HepG2 (cell line): ENCODE measurements around the gene TMEM253. TPM values are rescaled to one million over a fixed set of nuclear protein-coding genes. Genes with fewer than 3 reads are reported as not detected.

Experiments
- ATAC-seq: fragments of 200-7000 bp; cut with Tn5 transposase; 3 replicates; pipeline ENCODE4 v1.9.1; 2020; ENCODE audit warnings: mild to moderate bottlenecking, moderate library complexity
- BruUV-seq: library from RNA; stranded (reverse); fragments of 400-500 nt; replicated peaks from 2 replicates; lab custom pipeline; 2021; lab: Mats Ljungman, UMichigan
- CTCF ChIA-PET: fragments of 300-600 bp; formaldehyde crosslinking; extraction: SDS; loops from one replicate; lab custom pipeline; 2021; ENCODE audit warnings: low total read pairs, inconsistent platforms, low intra/inter-chr PET ratio; lab: Yijun Ruan, JAX
- POLR2A ChIA-PET: fragments of 350-600 bp; sonication (Branson Sonifier 250); formaldehyde crosslinking; loops from one replicate; lab custom pipeline; 2020; ENCODE audit warnings: antibody characterized with exemption, inconsistent platforms; lab: Yijun Ruan, JAX
- DNase-seq: peaks from one replicate; pipeline ENCODE4 v3.0.0-alpha.2; 2015; ENCODE audit warnings: low spot score
- FAIRE-seq: peaks from 3 replicates; lab custom pipeline; 2011; peaks lifted over from hg19 to GRCh38; lab: Jason Lieb, UNC
- H2AFZ ChIP-seq: one replicate; pipeline ENCODE4 v1.6.1; 2011; ENCODE audit warnings: low read length, inconsistent platforms
- H3K27ac ChIP-seq: fragments of 300-600 bp; 3 replicates; pipeline ENCODE4 v1.8.0; 2011; ENCODE audit warnings: mixed run types, mild to moderate bottlenecking, mixed read lengths, low read length, inconsistent platforms; ENCODE audit not compliant: insufficient read depth; ENCODE audit errors: extremely low read length
- H3K27me3 ChIP-seq, 2 experiments: fragments of 200-600 bp in 1 of 2; 2 replicates in 1 of 2; 3 replicates in 1 of 2; pipeline versions ENCODE4 v1.6.0 to v1.8.0; 2011; ENCODE audit warnings: low read length in 2 of 2, mild to moderate bottlenecking in 2 of 2, moderate library complexity in 2 of 2, inconsistent platforms in 1 of 2; ENCODE audit not compliant: insufficient read depth in 2 of 2, control insufficient read depth in 1 of 2
- H3K36me3 ChIP-seq, 2 experiments: fragments of 200-600 bp in 1 of 2; replicated peaks in 1 of 2; 2 replicates in 1 of 2; 3 replicates in 1 of 2; pipeline versions ENCODE4 v1.5.1 to v1.8.0; 2011; ENCODE audit warnings: low read length in 2 of 2, inconsistent platforms in 1 of 2; ENCODE audit not compliant: insufficient read depth in 2 of 2, control insufficient read depth in 1 of 2
- H3K4me1 ChIP-seq: 2 replicates; pipeline ENCODE4 v1.5.1; 2012; ENCODE audit warnings: low read length, inconsistent platforms; ENCODE audit not compliant: insufficient read depth
- H3K4me2 ChIP-seq: 2 replicates; pipeline ENCODE4 v1.6.0; 2011; ENCODE audit warnings: low read depth, low read length, inconsistent platforms
- H3K4me3 ChIP-seq, 3 experiments: fragments of 200-600 bp in 1 of 3; sonication (generic), shearing (Covaris generic) in 1 of 3; replicated peaks in 1 of 3; 2 replicates each; pipeline ENCODE4 v1.5.1; 2011 to 2016; ENCODE audit warnings: low read length in 3 of 3, inconsistent platforms in 2 of 3, low read depth in 2 of 3, mild to moderate bottlenecking in 2 of 3, control low read depth in 1 of 3, mixed read lengths in 1 of 3; ENCODE audit not compliant: insufficient read depth in 1 of 3
- H3K79me2 ChIP-seq: one replicate; pipeline ENCODE4 v1.6.1; 2011; ENCODE audit warnings: low read length, inconsistent platforms; ENCODE audit not compliant: insufficient read depth
- H3K9ac ChIP-seq: 2 replicates; pipeline ENCODE4 v1.6.0; 2011; ENCODE audit warnings: mild to moderate bottlenecking, low read depth, low read length, inconsistent platforms; ENCODE audit not compliant: insufficient read depth
- H3K9me3 ChIP-seq: 2 replicates; pipeline ENCODE4 v1.5.1; 2012; ENCODE audit warnings: mild to moderate bottlenecking, low read length
- H4K20me1 ChIP-seq: 2 replicates; pipeline ENCODE4 v1.6.0; 2011; ENCODE audit warnings: inconsistent platforms, mild to moderate bottlenecking, low read length, moderate library complexity; ENCODE audit not compliant: insufficient read depth
- ATAD3A ChIP-seq: sonication (generic); formaldehyde crosslinking; IDR thresholded peaks from 2 replicates; pipeline ENCODE4 v1.4.0; 2020; ENCODE audit warnings: missing genetic modification reagents
- ATM ChIP-seq: fragments of 450-650 bp; IDR thresholded peaks from 2 replicates; pipeline ENCODE4 v1.7.1; 2017; ENCODE audit warnings: mild to moderate bottlenecking, borderline replicate concordance
- FOXC1 ChIP-seq: sonication (generic); formaldehyde crosslinking; IDR thresholded peaks from 2 replicates; pipeline ENCODE4 v1.8.0; 2022; ENCODE audit warnings: mild to moderate bottlenecking, missing genetic modification reagents, borderline replicate concordance
- FOXK2 ChIP-seq: fragments of 450-650 bp; IDR thresholded peaks from 2 replicates; pipeline ENCODE4 v1.6.1; 2016
- HMGA1 ChIP-seq: sonication (generic); formaldehyde crosslinking; conservative IDR thresholded peaks from 2 replicates; pipeline ENCODE4 v1.4.0; 2020; ENCODE audit warnings: missing genetic modification reagents
- RARA ChIP-seq: IDR thresholded peaks from 2 replicates; pipeline ENCODE4 v1.6.1; 2016; ENCODE audit warnings: missing genetic modification reagents, missing compliant biosample characterization
- ZNF318 ChIP-seq: sonication (generic); formaldehyde crosslinking; IDR thresholded peaks from 2 replicates; pipeline ENCODE4 v1.4.0; 2020; ENCODE audit warnings: mild to moderate bottlenecking, missing genetic modification reagents
- ZNF33B ChIP-seq: sonication (generic); formaldehyde crosslinking; IDR thresholded peaks from 2 replicates; pipeline ENCODE4 v1.5.1; 2020; ENCODE audit warnings: mild to moderate bottlenecking, missing genetic modification reagents
- ZNF788 ChIP-seq: sonication (generic); formaldehyde crosslinking; IDR thresholded peaks from 2 replicates; pipeline ENCODE4 v1.5.0; 2020; ENCODE audit warnings: mild to moderate bottlenecking, missing genetic modification reagents, borderline replicate concordance
- ZNF816 ChIP-seq: sonication (generic); formaldehyde crosslinking; IDR thresholded peaks from 2 replicates; pipeline ENCODE4 v1.8.0; 2022; ENCODE audit warnings: missing genetic modification reagents, mild to moderate bottlenecking, borderline replicate concordance
- WGBS: methylation state at CpG from one replicate; pipeline ENCODE4 v1.1.6; 2017; ENCODE audit warnings: low lambda C conversion rate; 5-methylcytosine and 5-hydroxymethylcytosine counted together
- in situ Hi-C: cut with HindIII; loops from 2 replicates; pipeline ENCODE4 v1.10.0; 2017; ENCODE audit warnings: low pct_unique_long_range_greater_than_20kb; ENCODE audit not compliant: extremely low pct_ligation_motif_present
- intact Hi-C: fragments of 100-400 bp; cut with micrococcal nuclease; formaldehyde crosslinking; loops from one replicate; pipeline ENCODE4 v1.10.0; 2022; ENCODE audit not compliant: unreplicated experiment
- polyA plus RNA-seq, 8 experiments: library from polyadenylated mRNA; depleted of rRNA in 3 of 8; stranded (reverse) in 7 of 8; unstranded in 1 of 8; fragments of >200 nt; fragmentation: Illumina TruSeq in 4 of 8; extraction: Trizol in 4 of 8; gene quantifications; 2 replicates each; pipeline versions ENCODE4 v1.2.1 to v1.2.3, GENCODE V29; 2011 to 2016; ENCODE audit warnings: low read depth in 4 of 8, missing spikeins in 1 of 8, mixed read lengths in 1 of 8; ENCODE audit not compliant: insufficient read depth in 1 of 8
- total RNA-seq, 5 experiments: library from RNA; depleted of rRNA; stranded (reverse); fragments of >200 nt; fragmentation: Illumina TruSeq; extraction: Trizol; gene quantifications; 2 replicates each; pipeline ENCODE4 v1.2.3, GENCODE V29; 2016; ENCODE audit warnings: low read depth in 1 of 5
- TF ChIP-seq, protein P1 (sequence below): sonication (generic); formaldehyde crosslinking; IDR thresholded peaks from 2 replicates; pipeline ENCODE4 v1.4.0; 2020; ENCODE audit warnings: missing genetic modification reagents; ENCODE audit errors: not compliant biosample characterization
- TF ChIP-seq, protein P2 (sequence below): sonication (generic); formaldehyde crosslinking; IDR thresholded peaks from 2 replicates; pipeline ENCODE4 v1.8.1; 2022; ENCODE audit warnings: mild to moderate bottlenecking, missing genetic modification reagents

The TMEM253 gene
- total and polyA plus RNA-seq, 2 of the 13 experiments (the other 11 are each of a cell fraction or from before 2014, with no cell fraction given): 0.29 to 0.45 TPM

- no peak for TF ChIP-seq ZNF816 (CRISPR knock-in tag)
- TF ChIP-seq RARA (CRISPR knock-in tag): peak; percentile 60; the same call in 1 of the 2 replicates
Measured at GRCh38 chr14:21058903-21059302, 42.0 kb upstream of the TMEM253 start (continued).

DNA sequence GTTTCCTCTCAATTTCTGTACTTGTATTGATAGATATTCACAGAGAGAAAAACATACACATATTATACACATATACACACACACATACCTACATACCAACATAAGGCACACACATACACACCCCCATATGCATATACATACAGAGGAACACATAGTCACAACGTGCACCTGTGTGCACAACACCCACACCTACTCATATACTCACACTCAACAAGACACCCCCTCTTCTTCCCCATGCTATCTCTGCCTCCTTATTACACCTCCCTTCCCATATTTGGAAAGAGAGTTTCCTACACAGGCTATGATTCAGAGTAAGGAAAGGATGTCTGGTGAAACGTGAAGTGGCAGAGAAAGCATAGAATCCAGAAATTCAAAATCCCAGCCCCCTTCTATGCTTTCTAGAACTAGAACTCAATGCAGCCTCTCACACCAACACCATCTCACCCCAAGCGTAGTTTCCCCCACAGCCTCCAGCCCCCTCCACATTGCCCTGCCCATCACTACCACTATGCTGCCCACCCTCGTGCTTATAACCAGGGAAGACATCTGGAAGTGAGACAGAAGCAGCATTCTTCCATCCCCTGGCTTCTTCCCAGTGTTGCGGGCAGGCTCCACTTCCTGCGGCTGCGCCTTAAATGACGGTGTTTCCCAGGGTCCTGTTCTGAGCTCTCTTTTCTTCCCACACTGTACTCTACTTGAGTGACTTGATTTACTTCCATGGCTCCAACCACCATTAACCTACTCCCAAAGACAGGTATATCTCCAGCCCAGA lies 40.8 kb upstream of the TMEM253 start:
- no peaks in the 10 kb centered on the region for H3K36me3 ChIP-seq
- no TSS peak for BruUV-seq
- DNase-seq (no peak), FAIRE-seq (no peak), ATAC-seq (no peak)
- CTCF ChIA-PET: interaction anchor here (1.9 kb wide), 1 partner anchor 45 kb away, joined by 5 read pairs; no protein-coding TSS in a partner anchor
- in situ Hi-C loops: no loop called here
- H3K4me1 ChIP-seq: peaks cover 89% of the 10 kb centered on the region
- 89% methylated on average over 8 of the region's 8 CpGs for WGBS
- H4K20me1 ChIP-seq: no peaks in the 10 kb centered on the region
- no peaks in the 10 kb centered on the region for H3K9me3 ChIP-seq
- H3K27ac ChIP-seq: peak overlapping the region; percentile 71
- H3K79me2 ChIP-seq: no peaks in the 10 kb centered on the region
- no peak overlapping the region for H3K4me3 ChIP-seq
- H2AFZ ChIP-seq: no peak overlapping the region
- H3K9ac ChIP-seq: no peak overlapping the region
- POLR2A ChIA-PET: interaction anchor here (1.3 to 2.8 kb wide), 5 partner anchors 11 to 45 kb away, joined by 5 to 59 read pairs (median 9); partner anchors contain the start of gene ARHGEF40
- H3K4me2 ChIP-seq: peak overlapping the region; percentile 59
- no peaks in the 10 kb centered on the region for H3K27me3 ChIP-seq
- intact Hi-C loops: loop anchor here (5.0 kb wide), 1 partner anchor 378 kb away; the partner anchor contains the start of gene RNASE4
- no peak for TF ChIP-seq ATM
- TF ChIP-seq FOXC1: no peak
- TF ChIP-seq ZNF318: no peak
- no peak for TF ChIP-seq ZNF33B (CRISPR knock-in tag)
- TF ChIP-seq FOXK2: no peak
- TF ChIP-seq ZNF788 (CRISPR knock-in tag): 0 out of 2 replicates have a peak, but pooled peaks have one; percentile 11
- no peak for TF ChIP-seq HMGA1
- TF ChIP-seq, protein P1, sequence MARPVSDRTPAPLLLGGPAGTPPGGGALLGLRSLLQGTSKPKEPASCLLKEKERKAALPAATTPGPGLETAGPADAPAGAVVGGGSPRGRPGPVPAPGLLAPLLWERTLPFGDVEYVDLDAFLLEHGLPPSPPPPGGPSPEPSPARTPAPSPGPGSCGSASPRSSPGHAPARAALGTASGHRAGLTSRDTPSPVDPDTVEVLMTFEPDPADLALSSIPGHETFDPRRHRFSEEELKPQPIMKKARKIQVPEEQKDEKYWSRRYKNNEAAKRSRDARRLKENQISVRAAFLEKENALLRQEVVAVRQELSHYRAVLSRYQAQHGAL (CRISPR knock-in tag): no peak
- TF ChIP-seq ATAD3A (CRISPR knock-in tag): no peak
- TF ChIP-seq, protein P2, sequence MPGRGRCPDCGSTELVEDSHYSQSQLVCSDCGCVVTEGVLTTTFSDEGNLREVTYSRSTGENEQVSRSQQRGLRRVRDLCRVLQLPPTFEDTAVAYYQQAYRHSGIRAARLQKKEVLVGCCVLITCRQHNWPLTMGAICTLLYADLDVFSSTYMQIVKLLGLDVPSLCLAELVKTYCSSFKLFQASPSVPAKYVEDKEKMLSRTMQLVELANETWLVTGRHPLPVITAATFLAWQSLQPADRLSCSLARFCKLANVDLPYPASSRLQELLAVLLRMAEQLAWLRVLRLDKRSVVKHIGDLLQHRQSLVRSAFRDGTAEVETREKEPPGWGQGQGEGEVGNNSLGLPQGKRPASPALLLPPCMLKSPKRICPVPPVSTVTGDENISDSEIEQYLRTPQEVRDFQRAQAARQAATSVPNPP (CRISPR knock-in tag): no peak
